Placental epithelial cell (primary cell): ENCODE measurements around the gene SAMMSON. TPM values are rescaled to one million over a fixed set of nuclear protein-coding genes. Genes with fewer than 3 reads are reported as not detected.

ENCODE experiments used
- total RNA-seq: library from RNA; depleted of rRNA; stranded (reverse); fragments of >200 nt; gene quantifications from 2 replicates; pipeline ENCODE4 v1.2.3, GENCODE V29; 2012

Gene SAMMSON
- not detected in 2 replicates for total RNA-seq

GRCh38 chr3:69999140-70000027 lies at the start of gene SAMMSON:
Gene SAMMSON, plus strand, starts transcription at chr3:69999733.

